GM23338 (cell line): ENCODE measurements around the gene NPAS3. TPM values are rescaled to one million over a fixed set of nuclear protein-coding genes. Genes with fewer than 3 reads are reported as not detected.

Source experiments
- EZH2 ChIP-seq: fragments of 200-600 bp; sonication (generic); IDR thresholded peaks from one replicate; pipeline ENCODE4 v1.8.0; 2017; ENCODE audit warnings: antibody characterized with exemption, mild to moderate bottlenecking, low read depth; ENCODE audit not compliant: unreplicated experiment
- EZH2phosphoT487 ChIP-seq: fragments of 200-600 bp; sonication (generic); IDR thresholded peaks from one replicate; pipeline ENCODE4 v1.8.1; 2018; ENCODE audit warnings: antibody characterized with exemption; ENCODE audit not compliant: unreplicated experiment
- NANOG ChIP-seq: IDR thresholded peaks from 2 replicates; pipeline ENCODE4 v1.6.1; 2016; ENCODE audit warnings: antibody characterized with exemption, borderline replicate concordance
- polyA plus RNA-seq: library from polyadenylated mRNA; unstranded; fragments of >200 nt; fragmentation: Nextera tagmentation; extraction: Ambion mirVana; gene quantifications from 2 replicates; pipeline ENCODE4 v1.2.1, GENCODE V29; 2016
- total RNA-seq: library from RNA; depleted of rRNA; stranded (reverse); fragments of >200 nt; shearing (Covaris generic); gene quantifications from 2 replicates; pipeline ENCODE4 v1.2.3, GENCODE V29; 2014
- TF ChIP-seq, protein P1 (sequence below): fragments of 250-450 bp; sonication (Bioruptor Pico); IDR thresholded peaks from 2 replicates; pipeline ENCODE4 v1.5.0; 2020; ENCODE audit warnings: mild to moderate bottlenecking, moderate library complexity
- TF ChIP-seq, protein P2 (sequence below): IDR thresholded peaks from one replicate; pipeline ENCODE4 v1.6.1; 2018; ENCODE audit warnings: antibody characterized with exemption; ENCODE audit not compliant: unreplicated experiment

Gene NPAS3
- total and polyA plus RNA-seq, 2 experiments from 2014 or later, result 0.17 to 0.19 TPM

GRCh38 chr14:33465846-33466700, 527.4 kb downstream of the NPAS3 start (continued):
- TF ChIP-seq, protein P1, sequence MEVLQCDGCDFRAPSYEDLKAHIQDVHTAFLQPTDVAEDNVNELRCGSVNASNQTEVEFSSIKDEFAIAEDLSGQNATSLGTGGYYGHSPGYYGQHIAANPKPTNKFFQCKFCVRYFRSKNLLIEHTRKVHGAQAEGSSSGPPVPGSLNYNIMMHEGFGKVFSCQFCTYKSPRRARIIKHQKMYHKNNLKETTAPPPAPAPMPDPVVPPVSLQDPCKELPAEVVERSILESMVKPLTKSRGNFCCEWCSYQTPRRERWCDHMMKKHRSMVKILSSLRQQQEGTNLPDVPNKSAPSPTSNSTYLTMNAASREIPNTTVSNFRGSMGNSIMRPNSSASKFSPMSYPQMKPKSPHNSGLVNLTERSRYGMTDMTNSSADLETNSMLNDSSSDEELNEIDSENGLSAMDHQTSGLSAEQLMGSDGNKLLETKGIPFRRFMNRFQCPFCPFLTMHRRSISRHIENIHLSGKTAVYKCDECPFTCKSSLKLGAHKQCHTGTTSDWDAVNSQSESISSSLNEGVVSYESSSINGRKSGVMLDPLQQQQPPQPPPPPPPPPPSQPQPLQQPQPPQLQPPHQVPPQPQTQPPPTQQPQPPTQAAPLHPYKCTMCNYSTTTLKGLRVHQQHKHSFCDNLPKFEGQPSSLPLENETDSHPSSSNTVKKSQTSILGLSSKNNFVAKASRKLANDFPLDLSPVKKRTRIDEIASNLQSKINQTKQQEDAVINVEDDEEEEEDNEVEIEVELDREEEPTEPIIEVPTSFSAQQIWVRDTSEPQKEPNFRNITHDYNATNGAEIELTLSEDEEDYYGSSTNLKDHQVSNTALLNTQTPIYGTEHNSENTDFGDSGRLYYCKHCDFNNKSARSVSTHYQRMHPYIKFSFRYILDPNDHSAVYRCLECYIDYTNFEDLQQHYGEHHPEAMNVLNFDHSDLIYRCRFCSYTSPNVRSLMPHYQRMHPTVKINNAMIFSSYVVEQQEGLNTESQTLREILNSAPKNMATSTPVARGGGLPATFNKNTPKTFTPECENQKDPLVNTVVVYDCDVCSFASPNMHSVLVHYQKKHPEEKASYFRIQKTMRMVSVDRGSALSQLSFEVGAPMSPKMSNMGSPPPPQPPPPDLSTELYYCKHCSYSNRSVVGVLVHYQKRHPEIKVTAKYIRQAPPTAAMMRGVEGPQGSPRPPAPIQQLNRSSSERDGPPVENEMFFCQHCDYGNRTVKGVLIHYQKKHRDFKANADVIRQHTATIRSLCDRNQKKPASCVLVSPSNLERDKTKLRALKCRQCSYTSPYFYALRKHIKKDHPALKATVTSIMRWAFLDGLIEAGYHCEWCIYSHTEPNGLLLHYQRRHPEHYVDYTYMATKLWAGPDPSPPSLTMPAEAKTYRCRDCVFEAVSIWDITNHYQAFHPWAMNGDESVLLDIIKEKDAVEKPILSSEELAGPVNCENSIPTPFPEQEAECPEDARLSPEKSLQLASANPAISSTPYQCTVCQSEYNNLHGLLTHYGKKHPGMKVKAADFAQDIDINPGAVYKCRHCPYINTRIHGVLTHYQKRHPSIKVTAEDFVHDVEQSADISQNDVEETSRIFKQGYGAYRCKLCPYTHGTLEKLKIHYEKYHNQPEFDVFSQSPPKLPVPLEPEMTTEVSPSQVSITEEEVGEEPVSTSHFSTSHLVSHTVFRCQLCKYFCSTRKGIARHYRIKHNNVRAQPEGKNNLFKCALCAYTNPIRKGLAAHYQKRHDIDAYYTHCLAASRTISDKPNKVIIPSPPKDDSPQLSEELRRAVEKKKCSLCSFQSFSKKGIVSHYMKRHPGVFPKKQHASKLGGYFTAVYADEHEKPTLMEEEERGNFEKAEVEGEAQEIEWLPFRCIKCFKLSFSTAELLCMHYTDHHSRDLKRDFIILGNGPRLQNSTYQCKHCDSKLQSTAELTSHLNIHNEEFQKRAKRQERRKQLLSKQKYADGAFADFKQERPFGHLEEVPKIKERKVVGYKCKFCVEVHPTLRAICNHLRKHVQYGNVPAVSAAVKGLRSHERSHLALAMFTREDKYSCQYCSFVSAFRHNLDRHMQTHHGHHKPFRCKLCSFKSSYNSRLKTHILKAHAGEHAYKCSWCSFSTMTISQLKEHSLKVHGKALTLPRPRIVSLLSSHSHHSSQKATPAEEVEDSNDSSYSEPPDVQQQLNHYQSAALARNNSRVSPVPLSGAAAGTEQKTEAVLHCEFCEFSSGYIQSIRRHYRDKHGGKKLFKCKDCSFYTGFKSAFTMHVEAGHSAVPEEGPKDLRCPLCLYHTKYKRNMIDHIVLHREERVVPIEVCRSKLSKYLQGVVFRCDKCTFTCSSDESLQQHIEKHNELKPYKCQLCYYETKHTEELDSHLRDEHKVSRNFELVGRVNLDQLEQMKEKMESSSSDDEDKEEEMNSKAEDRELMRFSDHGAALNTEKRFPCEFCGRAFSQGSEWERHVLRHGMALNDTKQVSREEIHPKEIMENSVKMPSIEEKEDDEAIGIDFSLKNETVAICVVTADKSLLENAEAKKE, result no peak
- TF ChIP-seq, protein P2, sequence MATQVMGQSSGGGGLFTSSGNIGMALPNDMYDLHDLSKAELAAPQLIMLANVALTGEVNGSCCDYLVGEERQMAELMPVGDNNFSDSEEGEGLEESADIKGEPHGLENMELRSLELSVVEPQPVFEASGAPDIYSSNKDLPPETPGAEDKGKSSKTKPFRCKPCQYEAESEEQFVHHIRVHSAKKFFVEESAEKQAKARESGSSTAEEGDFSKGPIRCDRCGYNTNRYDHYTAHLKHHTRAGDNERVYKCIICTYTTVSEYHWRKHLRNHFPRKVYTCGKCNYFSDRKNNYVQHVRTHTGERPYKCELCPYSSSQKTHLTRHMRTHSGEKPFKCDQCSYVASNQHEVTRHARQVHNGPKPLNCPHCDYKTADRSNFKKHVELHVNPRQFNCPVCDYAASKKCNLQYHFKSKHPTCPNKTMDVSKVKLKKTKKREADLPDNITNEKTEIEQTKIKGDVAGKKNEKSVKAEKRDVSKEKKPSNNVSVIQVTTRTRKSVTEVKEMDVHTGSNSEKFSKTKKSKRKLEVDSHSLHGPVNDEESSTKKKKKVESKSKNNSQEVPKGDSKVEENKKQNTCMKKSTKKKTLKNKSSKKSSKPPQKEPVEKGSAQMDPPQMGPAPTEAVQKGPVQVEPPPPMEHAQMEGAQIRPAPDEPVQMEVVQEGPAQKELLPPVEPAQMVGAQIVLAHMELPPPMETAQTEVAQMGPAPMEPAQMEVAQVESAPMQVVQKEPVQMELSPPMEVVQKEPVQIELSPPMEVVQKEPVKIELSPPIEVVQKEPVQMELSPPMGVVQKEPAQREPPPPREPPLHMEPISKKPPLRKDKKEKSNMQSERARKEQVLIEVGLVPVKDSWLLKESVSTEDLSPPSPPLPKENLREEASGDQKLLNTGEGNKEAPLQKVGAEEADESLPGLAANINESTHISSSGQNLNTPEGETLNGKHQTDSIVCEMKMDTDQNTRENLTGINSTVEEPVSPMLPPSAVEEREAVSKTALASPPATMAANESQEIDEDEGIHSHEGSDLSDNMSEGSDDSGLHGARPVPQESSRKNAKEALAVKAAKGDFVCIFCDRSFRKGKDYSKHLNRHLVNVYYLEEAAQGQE, result no peak
- no peak for TF ChIP-seq EZH2phosphoT487
- no peak for TF ChIP-seq EZH2
- no peak for TF ChIP-seq NANOG
